ENCODE results near the gene EDNRA. TPM values are rescaled to one million over a fixed set of nuclear protein-coding genes. Genes with fewer than 3 reads are reported as not detected.
"Not testable (repeated sequence)": the region's sequence is repeated elsewhere in the genome, so short reads cannot be mapped to it uniquely, and the experiment has no call there.

The EDNRA gene
- total RNA-seq (2022) (not detected in 2 replicates), Bru-seq, nascent RNA (percentile 6 among the genes with signal in this experiment), BruChase-seq, experiment 1, labeled RNA remaining after a 6-hour chase (not detected), BruChase-seq, experiment 2, labeled RNA remaining after a 2-hour chase (not detected)
- long read RNA-seq, partial matches to known transcripts, result 0 of 1 reads
- long read RNA-seq, other reads (novel, unspliced or antisense), result 1 of 1 reads

DNA sequence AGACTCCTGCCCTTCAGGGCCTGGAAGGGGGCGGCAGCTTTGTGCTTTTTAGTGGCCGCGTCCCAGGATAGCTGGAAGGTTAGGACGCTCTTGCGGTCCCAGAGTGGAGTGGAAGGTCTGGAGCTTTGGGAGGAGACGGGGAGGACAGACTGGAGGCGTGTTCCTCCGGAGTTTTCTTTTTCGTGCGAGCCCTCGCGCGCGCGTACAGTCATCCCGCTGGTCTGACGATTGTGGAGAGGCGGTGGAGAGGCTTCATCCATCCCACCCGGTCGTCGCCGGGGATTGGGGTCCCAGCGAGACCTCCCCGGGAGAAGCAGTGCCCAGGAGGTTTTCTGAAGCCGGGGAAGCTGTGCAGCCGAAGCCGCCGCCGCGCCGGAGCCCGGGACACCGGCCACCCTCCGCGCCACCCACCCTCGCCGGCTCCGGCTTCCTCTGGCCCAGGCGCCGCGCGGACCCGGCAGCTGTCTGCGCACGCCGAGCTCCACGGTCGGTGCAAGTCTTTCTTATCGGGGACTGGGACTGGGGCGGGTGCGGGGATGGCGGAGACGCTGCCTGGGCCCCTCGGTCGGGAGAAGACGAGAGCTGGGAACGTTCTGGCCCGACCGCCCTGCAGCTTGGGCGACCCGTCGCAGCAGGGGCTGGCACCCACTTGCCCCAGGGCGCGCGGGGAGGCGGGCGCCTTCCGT is at the start of gene EDNRA:
Gene EDNRA, plus strand, starts transcription at position 207 of the 686 bp plus-strand sequence. CDS start 4,585 bp downstream, outside the sequence.
- H3K9me3 Mint-ChIP-seq (ENCODE audit: unreplicated experiment), result peaks cover 7% of the 10 kb centered on the region
- H3K4me3 Mint-ChIP-seq (ENCODE audit: unreplicated experiment), result no peak within 1 kb of the TSS
- peaks cover 6% of the 10 kb centered on the region for H3K36me3 Mint-ChIP-seq (ENCODE audit: insufficient read depth, unreplicated experiment)
- TF ChIP-seq, protein P1, sequence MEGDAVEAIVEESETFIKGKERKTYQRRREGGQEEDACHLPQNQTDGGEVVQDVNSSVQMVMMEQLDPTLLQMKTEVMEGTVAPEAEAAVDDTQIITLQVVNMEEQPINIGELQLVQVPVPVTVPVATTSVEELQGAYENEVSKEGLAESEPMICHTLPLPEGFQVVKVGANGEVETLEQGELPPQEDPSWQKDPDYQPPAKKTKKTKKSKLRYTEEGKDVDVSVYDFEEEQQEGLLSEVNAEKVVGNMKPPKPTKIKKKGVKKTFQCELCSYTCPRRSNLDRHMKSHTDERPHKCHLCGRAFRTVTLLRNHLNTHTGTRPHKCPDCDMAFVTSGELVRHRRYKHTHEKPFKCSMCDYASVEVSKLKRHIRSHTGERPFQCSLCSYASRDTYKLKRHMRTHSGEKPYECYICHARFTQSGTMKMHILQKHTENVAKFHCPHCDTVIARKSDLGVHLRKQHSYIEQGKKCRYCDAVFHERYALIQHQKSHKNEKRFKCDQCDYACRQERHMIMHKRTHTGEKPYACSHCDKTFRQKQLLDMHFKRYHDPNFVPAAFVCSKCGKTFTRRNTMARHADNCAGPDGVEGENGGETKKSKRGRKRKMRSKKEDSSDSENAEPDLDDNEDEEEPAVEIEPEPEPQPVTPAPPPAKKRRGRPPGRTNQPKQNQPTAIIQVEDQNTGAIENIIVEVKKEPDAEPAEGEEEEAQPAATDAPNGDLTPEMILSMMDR (IDR thresholded peaks at IDR 0.05; ENCODE audit: unreplicated experiment), result no peak
- peaks cover 16% of the 10 kb centered on the region for H3K4me1 Mint-ChIP-seq (ENCODE audit: insufficient read depth, unreplicated experiment)
- intact Hi-C loops (cut with micrococcal nuclease), result no loop called here
- no peaks in the 10 kb centered on the region for H3K27me3 Mint-ChIP-seq (ENCODE audit: insufficient read depth, unreplicated experiment)
- CTCF ChIA-PET, result interaction anchor here (0.5 to 0.7 kb wide), 5 partner anchors 86 to 462 kb away, joined by 3 to 5 read pairs (median 4); no protein-coding TSS in a partner anchor
- H3K27ac Mint-ChIP-seq (ENCODE audit: low read depth, unreplicated experiment), result no peak within 1 kb of the TSS
- no TSS peak for BruUV-seq (replicated peaks)
- no peak for DNase-seq (ENCODE audit: unreplicated experiment)
- POLR2A ChIA-PET, result no interaction called here

DNA sequence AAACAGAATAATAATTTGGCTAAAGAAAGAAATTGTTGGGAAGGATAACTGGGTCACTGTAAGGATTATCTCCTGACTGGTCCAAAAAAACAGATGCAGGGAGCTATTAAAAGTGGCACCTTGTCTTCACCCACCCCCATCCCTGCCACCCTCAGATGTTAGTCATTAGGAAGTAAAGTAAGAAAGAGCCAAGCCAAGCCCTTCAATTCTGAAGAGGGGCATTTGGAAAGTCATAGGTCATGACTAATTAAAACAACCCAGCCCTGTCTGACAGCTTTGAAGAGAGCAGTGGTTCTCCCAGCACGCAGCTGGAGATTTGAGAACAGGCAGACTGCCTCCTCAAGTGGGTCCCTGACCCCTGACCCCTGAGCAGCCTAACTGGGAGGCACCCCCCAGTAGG is 46.5 kb upstream of the EDNRA start:
- CTCF ChIA-PET, result interaction anchor here (0.9 kb wide), 1 partner anchor 415 kb away, joined by 3 read pairs; no protein-coding TSS in a partner anchor
- H3K9me3 Mint-ChIP-seq (ENCODE audit: unreplicated experiment), result peaks cover 21% of the 10 kb centered on the region
- H3K4me1 Mint-ChIP-seq (ENCODE audit: insufficient read depth, unreplicated experiment); POLR2A ChIA-PET; H3K27ac Mint-ChIP-seq (ENCODE audit: low read depth, unreplicated experiment); H3K4me3 Mint-ChIP-seq (ENCODE audit: unreplicated experiment); intact Hi-C loops (cut with micrococcal nuclease); H3K27me3 Mint-ChIP-seq (ENCODE audit: insufficient read depth, unreplicated experiment); H3K36me3 Mint-ChIP-seq (ENCODE audit: insufficient read depth, unreplicated experiment); BruUV-seq (replicated peaks): not testable (repeated sequence)
- peak; percentile 13 for DNase-seq (ENCODE audit: unreplicated experiment)

DNA sequence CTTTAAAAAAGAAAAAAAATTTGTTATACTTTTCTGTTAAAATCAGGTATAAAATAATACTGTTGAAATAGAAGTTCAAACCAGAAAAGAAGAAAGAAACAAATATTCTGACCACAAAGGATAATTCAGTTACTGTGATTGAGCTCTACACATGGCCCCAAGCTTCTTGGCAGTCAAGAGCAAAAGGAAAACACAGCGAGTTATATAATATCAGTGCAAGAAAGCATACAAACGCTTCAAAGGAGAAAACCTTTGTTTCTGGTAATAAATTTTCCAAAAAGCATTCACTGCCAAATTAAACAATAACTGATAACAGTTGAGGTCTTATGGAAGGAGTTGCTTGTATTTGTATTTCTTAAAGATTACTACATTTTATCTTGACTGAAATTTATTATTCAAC is 40.5 kb upstream of the EDNRA start:
- CTCF ChIA-PET, result no interaction called here
- DNase-seq (ENCODE audit: unreplicated experiment), result no peak
- TF ChIP-seq, protein P1 (IDR thresholded peaks at IDR 0.05; ENCODE audit: unreplicated experiment), result no peak
- Mint-ChIP-seq H3K36me3 (ENCODE audit: insufficient read depth, unreplicated experiment) (no peaks in the 10 kb centered on the region), H3K4me1 (ENCODE audit: insufficient read depth, unreplicated experiment) (no peaks in the 10 kb centered on the region), H3K9me3 (ENCODE audit: unreplicated experiment) (peaks cover 9% of the 10 kb centered on the region), H3K27ac (ENCODE audit: low read depth, unreplicated experiment) (no peak overlapping the region), H3K4me3 (ENCODE audit: unreplicated experiment) (no peak overlapping the region), H3K27me3 (ENCODE audit: insufficient read depth, unreplicated experiment) (no peaks in the 10 kb centered on the region)
- no TSS peak for BruUV-seq (replicated peaks)
- POLR2A ChIA-PET, result no interaction called here
- intact Hi-C loops (cut with micrococcal nuclease), result no loop called here

DNA sequence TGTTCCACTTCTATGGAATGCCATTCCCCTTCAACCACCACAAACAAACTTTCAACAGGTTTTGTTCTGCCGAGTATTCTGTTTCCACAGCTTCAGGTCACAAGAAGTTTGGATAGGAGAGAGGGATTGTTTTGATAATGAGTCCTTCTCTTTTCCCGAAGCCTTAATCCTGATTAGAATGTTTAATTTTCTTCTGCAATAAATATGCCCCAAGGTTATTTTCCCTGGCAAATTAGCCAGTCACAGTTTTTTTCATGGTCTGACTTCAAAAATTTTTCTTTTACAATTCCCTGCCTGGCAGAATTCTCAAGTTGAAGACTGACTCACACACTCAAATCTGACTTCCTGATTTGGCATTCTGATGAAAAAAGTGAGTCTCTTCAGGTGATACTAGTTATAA is 33.1 kb upstream of the EDNRA start:
- Mint-ChIP-seq H3K27me3 (ENCODE audit: insufficient read depth, unreplicated experiment) (no peaks in the 10 kb centered on the region), H3K36me3 (ENCODE audit: insufficient read depth, unreplicated experiment) (no peaks in the 10 kb centered on the region), H3K27ac (ENCODE audit: low read depth, unreplicated experiment) (peak overlapping the region; percentile 89), H3K4me1 (ENCODE audit: insufficient read depth, unreplicated experiment) (peaks cover 14% of the 10 kb centered on the region), H3K9me3 (ENCODE audit: unreplicated experiment) (peaks cover 9% of the 10 kb centered on the region), H3K4me3 (ENCODE audit: unreplicated experiment) (peak overlapping the region; percentile 3)
- peak; percentile 63 for DNase-seq (ENCODE audit: unreplicated experiment)
- TF ChIP-seq, protein P1 (IDR thresholded peaks at IDR 0.05; ENCODE audit: unreplicated experiment), result no peak
- no TSS peak for BruUV-seq (replicated peaks)
- ChIA-PET POLR2A (no interaction called here), CTCF (interaction anchor here (0.6 kb wide), 1 partner anchor 32 kb away, joined by 3 read pairs; no protein-coding TSS in a partner anchor)
- intact Hi-C loops (cut with micrococcal nuclease), result no loop called here

All from MCF 10A (cell line).